ENCODE data around the gene PITPNC1.

GRCh38 chr17:67687511-67687910 is 310.4 kb downstream of the PITPNC1 start:
- TF ChIP-seq, protein P1, sequence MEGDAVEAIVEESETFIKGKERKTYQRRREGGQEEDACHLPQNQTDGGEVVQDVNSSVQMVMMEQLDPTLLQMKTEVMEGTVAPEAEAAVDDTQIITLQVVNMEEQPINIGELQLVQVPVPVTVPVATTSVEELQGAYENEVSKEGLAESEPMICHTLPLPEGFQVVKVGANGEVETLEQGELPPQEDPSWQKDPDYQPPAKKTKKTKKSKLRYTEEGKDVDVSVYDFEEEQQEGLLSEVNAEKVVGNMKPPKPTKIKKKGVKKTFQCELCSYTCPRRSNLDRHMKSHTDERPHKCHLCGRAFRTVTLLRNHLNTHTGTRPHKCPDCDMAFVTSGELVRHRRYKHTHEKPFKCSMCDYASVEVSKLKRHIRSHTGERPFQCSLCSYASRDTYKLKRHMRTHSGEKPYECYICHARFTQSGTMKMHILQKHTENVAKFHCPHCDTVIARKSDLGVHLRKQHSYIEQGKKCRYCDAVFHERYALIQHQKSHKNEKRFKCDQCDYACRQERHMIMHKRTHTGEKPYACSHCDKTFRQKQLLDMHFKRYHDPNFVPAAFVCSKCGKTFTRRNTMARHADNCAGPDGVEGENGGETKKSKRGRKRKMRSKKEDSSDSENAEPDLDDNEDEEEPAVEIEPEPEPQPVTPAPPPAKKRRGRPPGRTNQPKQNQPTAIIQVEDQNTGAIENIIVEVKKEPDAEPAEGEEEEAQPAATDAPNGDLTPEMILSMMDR (IDR thresholded peaks at IDR 0.05) = no peak
- no peak for TF ChIP-seq POLR2AphosphoS5 (IDR thresholded peaks at IDR 0.05; ENCODE audit: low read depth, low read length)
- no peak for TF ChIP-seq GATA2 (CRISPR knock-in tag; IDR thresholded peaks at IDR 0.05)
- TF ChIP-seq MEF2A (IDR thresholded peaks at IDR 0.05; ENCODE audit: borderline replicate concordance, low read depth) = no peak
- TF ChIP-seq NFIC (IDR thresholded peaks at IDR 0.05; ENCODE audit: borderline replicate concordance) = no peak
